GM18873 (cell line): Measurements from ENCODE around the gene AIF1L.

Experiments
- ATAC-seq: cut with Tn5 transposase; IDR thresholded peaks from one replicate; pipeline ENCODE4 v1.9.1; 2021; ENCODE audit warnings: mild to moderate bottlenecking, moderate library complexity, moderate number of reproducible peaks; ENCODE audit not compliant: unreplicated experiment, low FRiP score

The AIF1L gene

DNA sequence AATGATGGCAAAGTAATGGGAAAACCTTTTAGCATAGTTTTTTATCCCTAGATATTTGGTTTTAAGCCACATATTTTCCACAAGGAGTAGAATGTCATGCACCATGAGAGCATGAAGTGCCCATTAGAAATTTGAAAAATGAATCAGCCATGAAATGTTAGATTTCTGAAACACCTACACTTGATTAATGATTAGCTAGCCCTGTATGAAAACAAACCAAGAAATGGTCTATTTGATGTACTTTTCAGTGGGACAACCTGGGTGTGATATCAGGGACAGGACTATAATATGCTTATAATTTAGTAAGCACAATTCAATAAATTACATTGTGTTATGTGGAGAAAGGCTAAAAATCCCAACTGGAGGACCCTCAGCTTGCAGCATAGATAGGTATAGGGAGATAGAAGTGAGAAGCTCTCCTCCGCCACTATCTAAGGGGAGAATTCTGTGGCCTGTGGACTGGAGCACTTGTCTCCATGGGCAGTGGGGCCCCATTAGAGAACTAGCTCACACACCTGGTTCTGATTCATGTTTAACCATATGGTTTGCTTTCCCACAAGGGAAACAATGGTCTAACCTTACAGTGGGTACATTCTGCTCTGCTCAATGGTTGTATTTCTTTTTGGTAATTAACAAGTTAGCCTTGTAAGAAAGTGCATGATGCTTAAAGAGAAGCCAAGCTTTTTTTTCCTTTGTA, 64.2 kb downstream of the AIF1L start:
- no peak for ATAC-seq

DNA sequence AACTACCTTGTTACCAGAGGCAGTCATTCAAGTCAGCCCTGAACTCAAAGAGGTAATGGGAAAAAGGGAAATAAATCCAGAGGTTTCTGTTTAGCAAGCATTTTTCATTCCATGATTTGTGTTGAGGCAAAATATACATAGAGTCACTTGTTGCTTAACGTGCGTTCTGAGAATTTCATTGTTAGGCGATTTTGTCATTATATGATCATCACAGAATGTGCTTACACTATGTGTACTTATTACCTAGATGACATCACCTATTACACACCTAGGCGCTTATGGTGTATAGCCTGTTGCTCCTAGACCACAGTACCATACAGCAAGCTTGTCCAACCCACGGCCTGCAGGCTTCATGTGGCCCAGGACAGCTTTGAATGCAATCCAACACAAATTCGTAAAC, 65.3 kb downstream of the AIF1L start:
- ATAC-seq: no peak

DNA sequence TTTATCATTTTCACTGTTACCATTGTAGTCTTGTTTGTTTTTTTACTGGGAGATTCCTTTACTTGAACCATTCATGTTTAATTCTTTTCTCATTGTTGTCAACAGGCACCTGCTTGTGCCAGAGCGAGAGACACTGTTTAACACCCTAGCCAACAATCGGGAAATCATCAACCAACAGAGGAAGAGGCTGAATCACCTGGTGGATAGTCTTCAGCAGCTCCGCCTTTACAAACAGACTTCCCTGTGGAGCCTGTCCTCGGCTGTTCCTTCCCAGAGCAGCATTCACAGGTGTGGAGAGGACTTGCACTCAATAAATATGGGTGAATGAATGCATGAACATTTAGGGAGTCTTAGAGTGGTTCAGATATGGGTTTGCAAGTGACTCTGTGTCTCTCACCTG, 66.6 kb downstream of the AIF1L start:
- ATAC-seq: no peak

DNA sequence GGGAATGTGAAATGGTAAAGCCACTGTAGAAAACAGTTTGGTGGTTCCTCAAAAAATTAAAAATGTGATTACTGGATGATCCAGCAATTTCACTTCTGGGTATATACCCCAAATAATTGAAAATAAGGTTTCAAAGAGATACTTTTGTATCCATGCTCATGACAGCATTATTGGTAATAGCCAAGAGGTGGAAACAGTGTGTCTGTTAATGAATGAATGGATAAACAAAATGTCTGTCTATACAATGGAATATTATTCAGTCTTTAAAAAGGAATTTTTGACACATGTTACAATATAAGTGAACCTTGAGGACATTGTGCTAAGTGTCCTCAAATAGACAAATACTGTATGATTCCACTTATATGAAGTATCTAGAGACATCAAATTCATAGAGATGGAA, 69.2 kb downstream of the AIF1L start:
- no peak for ATAC-seq

DNA sequence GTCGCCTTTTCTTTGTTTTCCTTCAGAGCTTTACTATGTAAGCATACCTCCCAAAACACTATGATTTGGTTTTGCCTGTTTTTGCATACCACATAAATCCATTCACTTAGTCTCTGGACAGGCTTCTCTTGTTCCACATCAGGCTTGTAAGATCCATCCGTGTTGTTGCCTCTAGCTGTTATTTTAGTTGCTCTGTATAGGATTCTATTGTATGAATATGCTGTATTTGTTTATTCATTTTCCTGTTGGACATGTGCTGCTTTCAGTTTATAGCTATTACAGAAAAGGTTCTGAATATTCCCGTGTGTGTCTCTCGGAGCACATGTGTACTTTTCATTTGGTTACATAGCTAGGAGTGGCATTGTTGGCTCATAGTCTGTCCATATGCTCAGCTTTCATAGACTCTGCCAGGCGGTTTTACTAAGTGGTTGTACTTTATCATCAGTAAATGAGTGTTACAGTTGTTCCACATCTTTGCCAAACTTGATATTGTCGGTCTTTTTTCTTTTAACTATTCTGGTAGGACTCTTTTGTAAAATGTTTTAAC, 70.9 kb downstream of the AIF1L start:
- no peak for ATAC-seq

DNA sequence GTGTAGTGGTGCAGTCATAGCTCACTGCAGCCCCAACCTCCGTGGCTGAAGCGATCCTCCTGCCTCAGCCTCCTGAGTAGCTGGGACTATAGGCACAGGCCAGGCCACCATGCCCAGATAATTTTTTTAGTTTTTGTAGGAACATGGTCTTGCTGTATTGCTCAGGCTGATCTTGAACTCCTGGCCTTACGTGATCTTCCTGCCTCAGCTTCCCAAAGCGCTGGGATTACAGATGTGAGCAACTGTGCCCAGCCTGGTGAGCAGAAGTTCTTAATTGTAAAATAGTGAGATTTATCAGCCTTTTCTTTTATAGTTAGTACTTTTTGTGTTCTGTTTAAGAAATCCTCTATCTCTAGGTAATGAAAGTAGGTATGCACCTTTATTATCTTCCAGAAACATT, 71.6 kb downstream of the AIF1L start:
- ATAC-seq: no peak

DNA sequence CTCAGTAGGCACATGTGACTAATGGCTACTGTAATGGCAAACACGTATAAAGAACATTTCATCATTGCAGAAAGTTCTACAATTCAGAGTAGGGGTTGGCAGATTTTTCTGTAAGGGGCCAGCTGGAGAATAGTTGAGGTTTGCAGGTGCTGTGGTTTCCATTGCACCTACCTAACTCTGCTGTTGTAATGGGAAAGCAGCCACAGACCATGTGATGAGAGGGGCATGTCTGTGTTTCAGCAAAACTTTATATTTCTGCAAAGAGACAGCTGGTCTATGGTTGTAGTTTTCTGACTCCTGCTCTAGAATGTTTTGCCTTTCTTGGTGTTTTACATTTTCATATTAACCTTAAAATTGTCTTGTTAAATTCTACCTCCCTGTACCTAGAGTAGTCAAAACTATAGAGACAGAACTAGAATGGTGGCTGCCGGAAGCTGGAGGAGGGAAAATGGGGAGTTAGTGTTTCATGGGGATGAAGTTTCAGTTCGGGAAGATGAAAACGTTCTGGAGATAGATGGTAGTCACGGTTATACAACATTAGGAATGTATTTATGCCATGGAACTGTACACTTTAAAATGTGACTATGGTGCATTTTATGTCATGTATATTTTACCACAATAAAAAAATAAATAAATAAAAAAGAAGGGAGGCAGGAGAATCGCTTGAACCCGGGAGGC, 73.4 kb downstream of the AIF1L start:
- ATAC-seq: no peak
